ENCODE results near the gene RBP3.

The RBP3 gene

DNA sequence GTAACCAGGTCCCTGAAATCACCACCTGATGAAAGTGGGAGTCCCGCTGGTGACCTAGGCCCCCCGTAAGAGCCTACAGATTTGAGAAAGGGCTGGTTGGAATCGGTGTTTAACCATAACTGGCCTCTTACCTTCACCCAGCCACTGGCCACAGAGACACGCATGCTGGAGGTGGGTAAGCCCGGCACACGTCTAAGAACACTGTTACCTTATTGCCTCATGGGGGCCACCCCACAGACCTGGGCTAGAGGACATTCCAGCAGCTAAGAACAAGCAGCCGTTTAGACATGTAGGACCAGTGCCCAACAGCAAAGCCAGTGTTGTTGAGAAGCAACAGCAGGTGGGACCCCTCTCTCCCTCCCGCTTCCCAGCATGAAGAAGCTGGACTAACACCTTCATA lies 28.4 kb upstream of the RBP3 start:
- DNase-seq (ENCODE audit: low read depth), result no peak

DNA sequence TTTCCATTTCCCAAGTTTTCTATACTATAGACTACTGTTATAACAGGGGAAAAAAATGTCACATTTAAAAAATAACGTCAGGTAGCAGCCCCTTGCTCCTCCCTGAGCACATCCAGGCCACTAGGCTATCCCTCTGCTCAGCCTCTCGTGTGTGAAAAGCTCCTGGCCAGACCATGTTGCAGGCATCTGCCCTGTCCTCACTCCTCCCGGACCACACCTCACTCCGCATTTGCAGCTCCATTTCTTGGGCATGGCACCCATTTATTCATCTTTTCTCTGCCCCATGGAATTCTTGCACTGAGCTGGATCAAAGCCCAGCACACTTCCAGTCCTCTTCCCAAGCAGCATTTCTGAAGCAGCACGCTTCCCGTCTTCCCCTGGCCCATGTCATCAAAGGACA lies 27.4 kb upstream of the RBP3 start:
- no peak for DNase-seq (ENCODE audit: low read depth)

DNA sequence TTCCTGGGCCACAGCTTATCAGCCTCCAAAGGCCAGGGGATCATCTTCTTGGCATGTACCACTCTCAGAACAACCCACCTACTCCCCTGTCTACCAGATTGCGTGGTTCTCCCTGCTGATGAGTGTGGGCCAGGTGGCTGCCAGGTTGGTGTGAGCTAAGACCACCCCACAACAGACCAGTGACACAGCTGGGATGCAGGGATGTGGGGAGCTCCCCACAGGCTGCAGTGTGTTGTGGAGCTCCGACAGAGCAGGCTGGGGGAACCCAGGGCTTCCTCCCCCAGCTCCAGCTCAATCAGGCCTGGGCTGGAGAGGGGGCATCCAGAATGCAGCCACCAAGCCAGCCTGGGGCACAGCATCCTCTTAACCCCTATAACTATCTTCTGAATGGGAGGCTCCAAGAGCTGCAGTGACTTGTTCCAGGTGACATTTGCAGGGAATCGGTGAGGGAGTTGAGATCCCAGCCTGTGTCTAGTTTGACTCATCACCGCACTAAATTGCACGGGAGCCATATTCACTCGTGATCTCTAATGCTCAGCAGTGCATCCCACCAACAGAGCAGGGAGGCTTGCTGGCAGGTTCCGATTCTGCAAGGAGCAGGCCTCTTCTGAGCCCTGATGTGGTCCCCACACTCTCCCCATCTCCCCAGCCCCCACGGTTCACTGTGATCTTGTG lies 26.5 kb upstream of the RBP3 start:
- no peak for DNase-seq (ENCODE audit: low read depth)

DNA sequence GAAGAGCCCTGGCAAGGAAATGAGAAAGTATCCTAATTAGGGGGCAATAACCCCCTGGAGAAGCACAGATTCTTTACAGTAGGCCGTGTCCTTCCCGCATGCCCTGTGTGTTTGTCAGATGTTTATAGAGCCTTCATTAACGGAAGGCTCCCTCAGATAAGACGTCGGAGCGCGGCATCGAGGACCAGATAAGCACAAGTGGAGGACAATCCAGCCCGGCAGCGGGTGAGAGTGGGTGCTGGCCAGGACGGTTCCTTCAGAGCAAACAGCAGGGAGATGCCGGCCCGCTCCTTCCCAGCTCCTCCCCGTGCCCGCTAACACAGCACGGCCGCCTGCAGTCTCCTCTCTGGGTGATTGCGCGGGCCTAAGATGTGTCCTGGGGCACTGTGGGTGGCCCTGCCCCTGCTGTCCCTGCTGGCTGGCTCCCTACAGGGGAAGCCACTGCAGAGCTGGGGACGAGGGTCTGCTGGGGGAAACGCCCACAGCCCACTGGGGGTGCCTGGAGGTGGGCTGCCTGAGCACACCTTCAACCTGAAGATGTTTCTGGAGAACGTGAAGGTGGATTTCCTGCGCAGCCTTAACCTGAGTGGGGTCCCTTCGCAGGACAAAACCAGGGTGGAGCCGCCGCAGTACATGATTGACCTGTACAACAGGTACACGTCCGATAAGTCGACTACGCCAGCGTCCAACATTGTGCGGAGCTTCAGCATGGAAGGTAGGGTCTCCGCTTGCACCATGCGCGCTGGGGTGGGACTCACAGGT lies 25.7 kb upstream of the RBP3 start, which contains the start of gene GDF2:
GDF2 (plus strand) TSS at position 155 of the 762 bp plus-strand sequence; CDS start at position 370, 215 bp downstream.
- no peak for DNase-seq (ENCODE audit: low read depth)

DNA sequence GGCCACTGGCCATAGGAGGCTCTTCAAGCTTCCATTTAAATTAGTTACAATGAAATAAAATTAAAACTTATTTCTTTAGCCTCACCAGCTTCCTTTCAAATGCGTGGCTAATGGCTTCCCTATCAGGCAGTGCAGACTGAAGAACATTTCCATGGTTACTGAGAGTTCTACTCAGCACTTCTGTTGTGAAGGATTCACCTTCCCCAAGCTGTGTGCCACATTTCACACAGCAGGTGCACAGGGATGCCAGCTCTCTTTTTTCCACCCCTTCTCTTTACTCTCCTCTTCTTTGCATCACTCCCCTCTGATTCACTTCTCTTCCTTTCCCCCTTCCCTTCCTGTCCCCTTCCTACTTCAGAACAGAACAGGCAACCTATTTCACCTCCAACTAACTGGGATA lies 25.1 kb upstream of the RBP3 start:
- DNase-seq (ENCODE audit: low read depth), result no peak

DNA sequence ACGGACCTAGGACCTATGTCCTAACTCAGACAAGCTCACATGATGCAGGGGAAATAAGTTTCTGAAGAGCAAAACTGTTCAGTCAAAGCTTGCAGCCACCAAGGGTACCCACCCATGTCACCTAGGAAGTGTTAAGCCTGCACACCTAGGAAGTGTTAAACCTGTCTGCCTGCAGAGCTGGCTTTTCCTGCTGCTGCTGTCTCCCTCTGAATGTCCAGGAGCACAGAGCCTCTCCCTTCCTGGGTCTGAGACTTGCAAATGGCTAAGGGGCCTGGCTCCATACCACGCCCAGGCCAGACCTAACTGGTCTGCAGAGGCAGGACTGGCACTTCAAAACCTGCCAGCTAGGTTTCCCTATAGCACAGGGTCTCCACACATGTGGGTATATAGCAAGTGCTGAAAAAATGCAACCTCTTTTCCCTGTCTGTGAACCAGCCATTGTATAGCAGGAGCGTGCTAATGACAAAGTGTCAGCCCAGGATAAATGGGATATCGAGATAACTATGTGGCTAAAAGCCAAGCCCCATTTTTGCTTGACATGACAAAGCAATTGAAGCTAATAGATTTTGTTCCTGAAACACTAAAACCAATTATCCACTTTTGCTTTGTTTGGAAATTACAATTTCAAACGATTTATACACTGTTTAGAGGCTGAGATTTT lies 24.4 kb upstream of the RBP3 start:
- DNase-seq (ENCODE audit: low read depth), result no peak

DNA sequence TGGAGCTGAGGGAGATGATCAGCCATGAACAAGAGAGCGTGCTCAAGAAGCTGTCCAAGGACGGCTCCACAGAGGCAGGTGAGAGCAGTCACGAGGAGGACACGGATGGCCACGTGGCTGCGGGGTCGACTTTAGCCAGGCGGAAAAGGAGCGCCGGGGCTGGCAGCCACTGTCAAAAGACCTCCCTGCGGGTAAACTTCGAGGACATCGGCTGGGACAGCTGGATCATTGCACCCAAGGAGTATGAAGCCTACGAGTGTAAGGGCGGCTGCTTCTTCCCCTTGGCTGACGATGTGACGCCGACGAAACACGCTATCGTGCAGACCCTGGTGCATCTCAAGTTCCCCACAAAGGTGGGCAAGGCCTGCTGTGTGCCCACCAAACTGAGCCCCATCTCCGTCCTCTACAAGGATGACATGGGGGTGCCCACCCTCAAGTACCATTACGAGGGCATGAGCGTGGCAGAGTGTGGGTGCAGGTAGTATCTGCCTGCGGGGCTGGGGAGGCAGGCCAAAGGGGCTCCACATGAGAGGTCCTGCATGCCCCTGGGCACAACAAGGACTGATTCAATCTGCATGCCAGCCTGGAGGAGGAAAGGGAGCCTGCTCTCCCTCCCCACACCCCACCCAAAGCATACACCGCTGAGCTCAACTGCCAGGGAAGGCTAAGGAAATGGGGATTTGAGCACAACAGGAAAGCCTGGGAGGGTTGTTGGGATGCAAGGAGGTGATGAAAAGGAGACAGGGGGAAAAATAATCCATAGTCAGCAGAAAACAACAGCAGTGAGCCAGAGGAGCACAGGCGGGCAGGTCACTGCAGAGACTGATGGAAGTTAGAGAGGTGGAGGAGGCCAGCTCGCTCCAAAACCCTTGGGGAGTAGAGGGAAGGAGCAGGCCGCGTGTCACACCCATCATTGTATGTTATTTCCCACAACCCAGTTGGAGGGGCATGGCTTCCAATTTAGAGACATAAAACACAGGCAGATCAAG lies 22.6 kb upstream of the RBP3 start:
- no peak for DNase-seq (ENCODE audit: low read depth)

DNA sequence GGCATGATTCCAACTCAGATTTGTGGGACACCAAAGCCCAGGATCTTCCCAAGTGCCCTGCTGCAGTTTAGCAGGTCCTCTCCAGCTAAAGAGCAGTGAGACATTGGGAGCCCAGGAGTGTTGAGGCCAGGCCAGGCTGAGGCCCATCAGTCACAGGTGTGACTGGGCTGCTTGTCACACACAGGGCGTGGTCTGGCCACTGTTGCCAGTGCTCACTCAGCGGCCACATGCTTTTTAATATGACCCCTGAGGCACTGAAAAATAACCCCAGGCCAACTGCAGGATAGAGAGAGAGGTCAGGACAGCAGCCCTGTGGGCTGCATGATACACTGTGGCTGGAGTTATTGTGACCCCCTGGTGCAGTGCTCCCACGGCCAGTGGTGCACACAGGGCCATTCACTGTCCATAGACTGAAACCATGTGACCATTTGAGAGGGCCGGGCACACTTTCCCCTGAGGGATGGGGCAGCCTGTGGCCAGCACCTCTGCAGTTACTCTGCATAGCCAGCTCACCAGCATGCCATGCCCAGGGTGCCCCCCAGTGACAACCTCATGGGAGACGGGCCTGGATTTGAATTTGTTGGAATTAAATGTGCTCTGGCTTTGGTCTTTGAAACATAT lies 21.7 kb upstream of the RBP3 start:
- DNase-seq (ENCODE audit: low read depth), result no peak

DNA sequence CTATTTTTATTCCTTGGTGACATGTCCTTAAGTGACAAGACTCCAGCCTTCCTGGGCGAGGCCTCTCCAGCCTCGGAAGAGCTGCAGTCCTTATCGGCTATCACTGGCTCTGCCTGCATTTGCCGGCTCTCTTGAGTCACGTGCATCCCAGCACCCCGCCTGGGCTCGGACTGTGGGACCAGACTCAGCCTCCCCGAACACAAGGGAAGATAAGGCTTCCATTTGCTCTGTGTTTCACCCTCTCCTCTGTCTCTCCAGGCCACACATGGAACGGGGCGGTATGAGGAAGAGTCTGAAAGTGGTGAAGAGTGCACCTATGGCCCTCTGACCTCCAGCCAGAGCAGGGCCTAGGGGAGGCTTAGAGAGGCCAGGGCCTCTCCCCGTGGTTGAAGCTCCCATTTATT lies 21.2 kb upstream of the RBP3 start:
- no peak for DNase-seq (ENCODE audit: low read depth)

DNA sequence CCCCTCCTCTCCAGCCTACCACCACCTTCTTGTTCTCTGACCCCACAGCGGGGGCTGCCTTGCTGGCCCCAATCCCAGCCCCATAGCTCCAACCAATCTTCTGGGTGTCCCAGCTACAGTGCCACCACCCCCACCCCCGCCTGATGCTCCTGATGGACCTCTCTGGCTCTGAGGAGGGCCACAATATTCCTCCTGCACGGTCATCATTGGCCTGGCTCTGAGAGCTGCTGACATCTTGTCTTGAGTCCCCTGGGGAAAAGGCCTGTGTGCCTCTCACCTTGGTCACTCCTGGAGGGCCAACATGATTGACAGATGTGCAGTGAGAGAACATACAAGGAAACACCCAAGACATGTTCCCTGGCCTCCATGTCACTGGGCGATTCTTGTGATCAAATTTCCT lies 18.3 kb upstream of the RBP3 start:
- no peak for DNase-seq (ENCODE audit: low read depth)

DNA sequence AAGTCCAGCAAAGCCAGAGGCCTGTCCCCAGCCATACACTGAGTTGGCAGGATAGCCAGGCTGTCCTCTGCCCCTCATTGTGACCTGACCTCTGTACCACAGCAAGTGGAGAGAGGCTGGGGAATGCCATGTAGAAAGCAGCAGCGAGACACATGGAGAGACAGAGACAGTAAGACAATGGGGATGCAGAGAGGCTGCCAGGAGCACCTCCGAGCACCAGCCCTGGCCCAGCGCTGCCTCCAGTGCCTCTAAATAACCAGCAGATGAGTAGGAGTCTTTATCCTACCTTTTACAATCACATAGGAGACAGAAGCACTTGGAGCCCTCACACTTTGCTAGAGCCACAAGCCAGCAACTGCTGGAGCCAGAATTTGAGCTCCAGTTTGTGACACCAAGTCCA lies 17.8 kb upstream of the RBP3 start:
- DNase-seq (ENCODE audit: low read depth), result no peak

DNA sequence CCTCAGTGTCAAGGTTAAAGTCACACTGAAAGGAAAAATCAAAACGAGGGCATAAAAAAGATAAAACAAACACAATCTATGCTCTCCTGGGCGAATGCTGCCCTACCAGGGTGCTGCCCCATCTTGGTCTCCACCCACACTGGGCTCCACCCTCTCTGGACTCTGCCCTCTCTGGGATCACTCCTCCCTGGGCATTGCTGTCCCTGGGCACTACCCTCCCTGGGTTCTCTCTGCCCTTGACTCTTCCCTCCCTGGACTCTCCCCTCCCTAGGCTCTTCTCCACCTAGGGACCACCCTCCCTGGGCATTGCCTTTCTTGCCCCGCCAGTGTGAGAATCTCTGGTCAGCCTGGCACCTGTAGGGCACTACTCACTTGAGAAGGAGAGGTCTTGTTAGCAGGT lies 17.4 kb upstream of the RBP3 start:
- DNase-seq (ENCODE audit: low read depth), result no peak

DNA sequence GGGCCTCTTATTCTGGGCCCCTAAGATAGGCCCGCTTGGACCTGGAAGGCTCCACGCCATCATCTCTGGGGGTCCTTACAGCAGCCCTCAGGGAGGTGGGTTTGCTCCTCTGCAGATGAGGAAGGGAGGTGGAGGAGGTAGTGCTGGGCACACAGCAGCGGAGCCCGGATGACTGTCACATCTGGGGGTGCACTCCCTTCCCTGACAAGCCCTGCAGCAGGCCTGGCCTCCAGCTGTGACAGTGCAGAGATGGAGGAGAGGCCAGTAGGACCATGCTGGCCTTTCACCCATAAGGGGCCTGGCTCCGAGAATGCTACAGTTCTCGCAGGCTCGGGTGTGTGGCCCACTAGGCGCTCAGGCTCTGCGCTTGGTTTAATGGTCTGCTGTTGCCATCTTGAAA lies 16.7 kb upstream of the RBP3 start:
- no peak for DNase-seq (ENCODE audit: low read depth)

DNA sequence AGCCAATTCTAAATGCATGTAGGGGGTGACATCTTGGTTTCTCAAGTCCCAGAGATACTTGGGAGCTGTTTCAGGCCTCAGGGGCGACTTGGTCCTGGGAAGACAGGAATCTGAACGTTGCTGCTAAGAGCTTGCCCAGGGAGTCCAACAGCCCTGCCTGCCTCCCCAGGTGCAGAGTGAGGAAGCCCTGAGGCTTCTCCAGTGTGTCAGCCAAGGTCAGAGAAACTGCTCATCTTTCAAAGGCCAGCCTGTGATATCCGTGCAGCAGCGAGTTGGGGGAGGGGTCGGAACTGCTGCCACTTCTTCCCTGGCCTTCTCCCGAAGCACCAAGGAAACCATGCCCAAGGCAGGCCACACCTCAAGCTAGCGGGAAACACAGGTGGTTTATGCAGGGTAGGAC lies 16.2 kb upstream of the RBP3 start:
- no peak for DNase-seq (ENCODE audit: low read depth)

DNA sequence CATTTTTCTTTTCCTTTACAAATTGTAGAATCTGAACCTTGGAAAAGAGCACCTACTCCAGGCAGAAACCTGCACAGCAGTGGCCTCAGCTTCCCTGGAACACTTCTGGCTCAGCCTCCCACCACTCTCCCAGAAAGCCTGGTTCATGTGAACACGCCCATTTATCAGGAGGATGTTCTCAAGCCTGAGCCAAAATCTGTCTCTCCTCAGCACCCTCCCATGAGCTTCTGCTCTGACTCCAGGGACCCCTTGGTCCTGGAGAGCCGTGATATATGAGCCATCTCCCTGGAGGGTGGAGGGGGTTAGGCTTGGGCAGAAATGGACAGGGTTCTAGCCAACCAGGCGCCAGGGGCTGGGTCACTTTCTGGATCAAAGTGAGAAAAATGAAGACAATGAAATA lies 15.8 kb upstream of the RBP3 start:
- DNase-seq (ENCODE audit: low read depth), result no peak

DNA sequence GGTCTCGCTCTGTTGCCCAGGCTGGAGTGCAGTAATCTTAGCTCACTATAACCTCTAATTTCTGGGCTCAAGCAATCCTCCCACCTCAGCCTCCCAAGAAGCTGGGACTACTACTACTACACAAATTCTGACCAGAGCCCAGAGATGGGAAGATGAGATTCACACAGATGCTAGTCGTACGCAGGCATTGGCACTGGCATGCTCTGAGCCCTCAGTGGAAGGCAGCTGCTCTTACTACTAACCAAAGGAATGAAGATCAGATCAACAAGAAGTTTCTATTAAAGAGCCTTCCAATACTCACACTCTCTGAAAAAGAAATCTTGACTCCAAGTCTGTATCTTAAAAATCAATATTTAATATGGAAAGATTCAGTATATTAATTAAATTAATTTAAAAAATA lies 15.2 kb upstream of the RBP3 start:
- DNase-seq (ENCODE audit: low read depth), result no peak

DNA sequence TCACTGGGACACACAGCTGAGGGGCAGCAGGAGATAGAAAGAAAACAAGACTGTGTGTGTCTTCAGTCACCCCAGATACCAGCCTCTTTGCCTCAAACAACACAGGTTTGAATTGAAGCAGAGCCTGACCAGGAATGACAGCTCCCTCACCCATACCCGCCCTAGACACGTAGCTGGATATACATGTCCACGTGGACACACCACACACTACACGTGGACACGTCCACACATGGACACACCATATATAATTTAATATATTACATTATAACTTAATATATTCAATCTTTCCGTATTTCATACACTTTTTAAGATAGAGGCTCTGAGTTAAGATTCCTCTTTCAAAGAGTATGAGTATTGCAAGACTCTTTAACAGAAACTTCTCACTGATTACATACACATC lies 14.6 kb upstream of the RBP3 start:
- no peak for DNase-seq (ENCODE audit: low read depth)

DNA sequence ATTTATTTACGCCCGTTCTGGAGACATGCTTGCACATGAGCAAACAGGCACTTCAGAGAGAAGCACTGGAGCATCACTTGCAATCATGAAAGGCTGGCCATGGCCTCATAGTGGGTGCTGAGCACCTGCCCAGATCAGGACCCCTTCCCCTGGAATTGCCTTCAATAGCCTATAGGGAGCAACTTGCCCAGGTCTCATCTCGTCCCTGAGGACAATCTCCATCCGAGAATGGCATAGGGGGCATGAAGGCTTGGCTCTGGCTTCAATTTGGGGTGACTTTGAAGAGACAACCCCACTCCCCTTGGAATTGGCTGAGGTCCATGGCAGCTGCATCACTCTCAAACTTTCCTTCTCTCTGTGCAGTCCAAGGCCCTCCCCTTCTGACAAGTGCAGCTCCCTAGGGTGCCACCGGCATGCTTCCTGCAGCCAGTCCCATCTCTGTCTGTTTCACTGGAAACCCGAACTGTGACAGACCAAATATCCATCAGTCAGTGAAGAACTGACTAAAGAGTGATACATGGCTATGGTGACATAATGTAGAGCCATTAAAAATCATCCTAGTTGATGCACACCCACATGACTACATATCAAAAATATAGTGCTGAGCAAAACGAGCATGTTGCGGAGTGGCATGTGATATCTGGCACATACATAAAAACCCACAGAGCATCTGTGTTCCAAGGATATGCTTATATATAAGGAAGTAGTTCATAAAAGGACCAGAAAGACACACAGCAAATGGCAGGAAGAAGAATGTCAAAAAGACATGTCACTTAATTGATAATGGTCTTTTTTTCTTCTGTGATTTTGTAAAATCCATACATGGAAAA lies 13.5 kb upstream of the RBP3 start:
- DNase-seq (ENCODE audit: low read depth), result no peak

DNA sequence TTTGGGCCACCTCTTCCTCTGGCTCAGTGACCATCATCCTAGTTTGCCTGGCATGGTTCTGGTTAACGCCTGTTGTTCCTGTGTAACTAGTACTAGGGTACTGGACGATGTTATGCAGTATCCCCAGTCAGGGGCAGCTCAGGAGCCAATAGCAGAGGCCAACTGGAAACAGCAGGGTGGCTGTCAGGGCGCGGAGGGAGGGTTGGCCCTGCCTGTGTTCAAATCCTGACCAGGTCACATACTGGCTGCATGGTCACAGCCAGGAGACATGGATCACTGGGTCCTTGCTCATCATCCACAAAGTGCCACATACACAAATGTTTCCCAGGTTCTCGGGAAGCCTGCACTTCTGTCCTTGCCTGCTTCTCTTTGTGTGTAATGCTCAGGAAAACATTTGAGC lies 12.3 kb upstream of the RBP3 start:
- no peak for DNase-seq (ENCODE audit: low read depth)

DNA sequence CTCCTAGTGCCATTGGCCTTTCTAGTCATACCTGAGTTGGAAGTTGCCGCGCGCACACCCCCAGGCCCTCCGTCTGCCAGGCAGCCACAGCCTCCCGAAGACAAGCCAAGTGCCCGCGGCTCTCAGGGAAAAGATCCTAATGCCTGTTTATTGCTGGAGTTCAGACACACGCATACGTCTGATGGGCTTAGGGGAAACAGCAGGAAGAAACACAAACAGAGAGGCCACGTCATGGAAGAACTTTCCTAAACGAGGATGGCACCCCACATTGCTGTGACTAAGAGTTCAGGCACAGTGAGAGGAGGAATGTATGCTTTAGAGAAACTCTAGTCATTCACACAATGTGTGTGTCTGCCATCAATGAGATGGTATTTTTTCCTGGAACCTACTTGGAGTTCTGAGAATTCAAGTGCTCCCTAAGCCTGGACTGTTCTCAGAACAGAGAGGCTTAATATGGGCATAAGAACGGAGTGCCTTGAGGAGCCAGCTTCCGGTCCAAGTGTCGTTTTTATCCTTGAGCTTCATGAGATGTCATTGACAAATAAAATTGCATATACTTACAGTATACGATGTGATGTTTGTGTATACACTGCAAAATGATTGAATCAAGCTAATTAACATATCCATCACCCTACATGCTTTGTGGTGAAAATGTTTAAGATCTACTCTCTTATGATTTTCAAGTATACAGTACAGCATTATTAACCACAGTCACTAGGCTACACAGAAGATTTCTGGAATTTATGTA lies 11.6 kb upstream of the RBP3 start:
- no peak for DNase-seq (ENCODE audit: low read depth)

All from stimulated activated CD8-positive, alpha-beta memory T cell treated with anti-CD3 and anti-CD28 coated beads, Interleukin-15, amount 100 ng/mL, for 1 hour (primary cell).